Upper lobe of right lung (tissue), 1 donor: ENCODE results near the gene AP1AR. TPM values are rescaled to one million over a fixed set of nuclear protein-coding genes. Genes with fewer than 3 reads are reported as not detected.

Source experiments
- ATAC-seq: fragments of 200-7000 bp; cut with Tn5 transposase; one replicate; pipeline ENCODE4 v1.9.1; 2020; ENCODE audit warnings: mild to moderate bottlenecking, moderate library complexity
- DNase-seq: peaks from one replicate; pipeline ENCODE4 v3.0.0-alpha.2; 2020
- H3K27ac ChIP-seq: fragments of 200-600 bp; one replicate; pipeline ENCODE4 v1.8.0; 2022
- H3K27me3 ChIP-seq: fragments of 200-600 bp; one replicate; pipeline ENCODE4 v1.8.0; 2022; ENCODE audit warnings: mild to moderate bottlenecking
- H3K36me3 ChIP-seq: fragments of 200-600 bp; one replicate; pipeline ENCODE4 v1.8.0; 2022
- H3K4me1 ChIP-seq: fragments of 200-600 bp; one replicate; pipeline ENCODE4 v1.8.0; 2022
- H3K4me3 ChIP-seq: fragments of 200-600 bp; one replicate; pipeline ENCODE4 v1.8.0; 2022; ENCODE audit warnings: mild to moderate bottlenecking
- H3K9me3 ChIP-seq: fragments of 200-600 bp; one replicate; pipeline ENCODE4 v1.8.0; 2022
- intact Hi-C: fragments of 100-400 bp; cut with DNase I; formaldehyde crosslinking; loops from one replicate; pipeline ENCODE4 v1.11.0; 2022
- total RNA-seq: library from RNA; stranded (reverse); fragmentation: NEBNext Ultra II Directional; extraction: Animal tissue kit (Norgen Biotek cat#: 25700); gene quantifications from one replicate; pipeline ENCODE4 v1.2.1, GENCODE V29; 2021
- TF ChIP-seq, protein P1 (sequence below): fragments of 200-600 bp; IDR thresholded peaks from one replicate; pipeline ENCODE4 v1.8.0; 2022; ENCODE audit warnings: antibody characterized with exemption
- donor health status: DM: no; HTN: yes; CAD: no; lungs with severe emphysema.

AP1AR gene
- total RNA-seq, 1 donor from 2014 or later = 16.6 TPM

- Histone ChIP-seq H3K36me3 (no peaks in the 10 kb centered on the region), H3K27ac (peak overlapping the region; percentile 95), H3K4me3 (peak overlapping the region; percentile 89), H3K4me1 (peaks cover 17% of the 10 kb centered on the region), H3K27me3 (no peaks in the 10 kb centered on the region), H3K9me3 (no peaks in the 10 kb centered on the region)
- peak; percentile 100 for DNase-seq
- peak; percentile 98 for ATAC-seq
- TF ChIP-seq, protein P1, sequence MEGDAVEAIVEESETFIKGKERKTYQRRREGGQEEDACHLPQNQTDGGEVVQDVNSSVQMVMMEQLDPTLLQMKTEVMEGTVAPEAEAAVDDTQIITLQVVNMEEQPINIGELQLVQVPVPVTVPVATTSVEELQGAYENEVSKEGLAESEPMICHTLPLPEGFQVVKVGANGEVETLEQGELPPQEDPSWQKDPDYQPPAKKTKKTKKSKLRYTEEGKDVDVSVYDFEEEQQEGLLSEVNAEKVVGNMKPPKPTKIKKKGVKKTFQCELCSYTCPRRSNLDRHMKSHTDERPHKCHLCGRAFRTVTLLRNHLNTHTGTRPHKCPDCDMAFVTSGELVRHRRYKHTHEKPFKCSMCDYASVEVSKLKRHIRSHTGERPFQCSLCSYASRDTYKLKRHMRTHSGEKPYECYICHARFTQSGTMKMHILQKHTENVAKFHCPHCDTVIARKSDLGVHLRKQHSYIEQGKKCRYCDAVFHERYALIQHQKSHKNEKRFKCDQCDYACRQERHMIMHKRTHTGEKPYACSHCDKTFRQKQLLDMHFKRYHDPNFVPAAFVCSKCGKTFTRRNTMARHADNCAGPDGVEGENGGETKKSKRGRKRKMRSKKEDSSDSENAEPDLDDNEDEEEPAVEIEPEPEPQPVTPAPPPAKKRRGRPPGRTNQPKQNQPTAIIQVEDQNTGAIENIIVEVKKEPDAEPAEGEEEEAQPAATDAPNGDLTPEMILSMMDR = no peak
- intact Hi-C loops = loop anchor here (10.0 kb wide), 1 partner anchor 126 kb away; no protein-coding TSS in a partner anchor
Observed at GRCh38 chr4:112230879-112231778, 458 bp upstream of the AP1AR start.

- Histone ChIP-seq H3K9me3 (no peaks in the 10 kb centered on the region), H3K36me3 (no peaks in the 10 kb centered on the region), H3K27me3 (no peaks in the 10 kb centered on the region), H3K4me3 (no peak overlapping the region), H3K27ac (no peak overlapping the region), H3K4me1 (peaks cover 17% of the 10 kb centered on the region)
- DNase-seq = no peak
- no peak for ATAC-seq
- TF ChIP-seq, protein P1 = peak; percentile 79
- intact Hi-C loops = loop anchor here (10.0 kb wide), 1 partner anchor 130 kb away; no protein-coding TSS in a partner anchor
Observed at GRCh38 chr4:112234952-112235609, 3.5 kb downstream of the AP1AR start.

- H3K27ac ChIP-seq = no peak overlapping the region
- intact Hi-C loops = loop anchor here (10.0 kb wide), 1 partner anchor 131 kb away; no protein-coding TSS in a partner anchor
- ATAC-seq (no peak), DNase-seq (no peak)
- no peaks in the 10 kb centered on the region for H3K27me3 ChIP-seq
- H3K4me1 ChIP-seq = peaks cover 15% of the 10 kb centered on the region
- no peak overlapping the region for H3K4me3 ChIP-seq
- no peaks in the 10 kb centered on the region for H3K9me3 ChIP-seq
- no peaks in the 10 kb centered on the region for H3K36me3 ChIP-seq
- TF ChIP-seq, protein P1 = no peak
Observed at GRCh38 chr4:112236040-112236439, 4.5 kb downstream of the AP1AR start.

- DNase-seq = no peak
- H3K27ac ChIP-seq = no peak overlapping the region
- no peaks in the 10 kb centered on the region for H3K36me3 ChIP-seq
- TF ChIP-seq, protein P1 = no peak
- no peak for ATAC-seq
- intact Hi-C loops = loop anchor here (10.0 kb wide), 1 partner anchor 134 kb away; no protein-coding TSS in a partner anchor
- no peak overlapping the region for H3K4me3 ChIP-seq
- H3K27me3 ChIP-seq = no peaks in the 10 kb centered on the region
- peaks cover 3% of the 10 kb centered on the region for H3K4me1 ChIP-seq
- no peaks in the 10 kb centered on the region for H3K9me3 ChIP-seq
Observed at GRCh38 chr4:112238833-112239232, 7.2 kb downstream of the AP1AR start.

DNA sequence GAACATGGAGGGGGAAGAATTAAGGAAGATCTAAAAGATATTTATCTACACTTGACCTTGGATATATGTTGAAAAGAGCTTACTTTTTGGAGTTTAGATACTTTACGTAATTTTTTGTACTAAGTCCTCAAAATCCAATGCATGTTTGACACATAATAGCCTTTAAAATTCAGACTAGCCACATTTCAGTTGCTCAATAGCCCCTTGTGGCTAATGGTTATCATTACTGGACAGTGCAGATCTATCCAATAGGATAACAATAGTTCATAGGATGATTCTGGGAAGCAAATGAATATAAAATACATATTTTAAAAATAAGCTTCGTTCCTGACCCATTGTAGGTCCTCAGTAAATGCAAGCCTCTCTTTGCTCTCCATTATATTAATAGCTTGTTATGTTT lies 13.8 kb downstream of the AP1AR start:
- no peaks in the 10 kb centered on the region for H3K36me3 ChIP-seq
- TF ChIP-seq, protein P1 = no peak
- no peaks in the 10 kb centered on the region for H3K9me3 ChIP-seq
- intact Hi-C loops = no loop called here
- no peaks in the 10 kb centered on the region for H3K27me3 ChIP-seq
- no peak overlapping the region for H3K27ac ChIP-seq
- DNase-seq (no peak), ATAC-seq (no peak)
- no peak overlapping the region for H3K4me3 ChIP-seq
- no peaks in the 10 kb centered on the region for H3K4me1 ChIP-seq
